Suprapubic skin (tissue), 4 donors: ENCODE measurements around the gene JUND. TPM values are rescaled to one million over a fixed set of nuclear protein-coding genes. Genes with fewer than 3 reads are reported as not detected.

Source experiments
- DNase-seq, 2 donors: peaks; one replicate each; pipeline ENCODE4 v3.0.0-alpha.2; 2019; ENCODE audit warnings: low spot score in 2 of 2
- H3K27ac ChIP-seq: fragments of 200-600 bp; sonication (generic); one replicate; pipeline ENCODE4 v1.5.1; 2019
- H3K27me3 ChIP-seq: fragments of 200-600 bp; sonication (generic); one replicate; pipeline ENCODE4 v1.5.1; 2019
- H3K36me3 ChIP-seq: fragments of 200-600 bp; sonication (generic); one replicate; pipeline ENCODE4 v1.5.1; 2019
- H3K4me1 ChIP-seq: fragments of 200-600 bp; sonication (generic); one replicate; pipeline ENCODE4 v1.5.1; 2019
- H3K4me3 ChIP-seq: fragments of 200-600 bp; sonication (generic); one replicate; pipeline ENCODE4 v1.5.1; 2019; ENCODE audit warnings: mild to moderate bottlenecking
- H3K9me3 ChIP-seq: fragments of 200-600 bp; sonication (generic); one replicate; pipeline ENCODE4 v1.5.1; 2019
- EP300 ChIP-seq: sonication (generic); formaldehyde crosslinking; IDR thresholded peaks from one replicate; pipeline ENCODE4 v1.6.1; 2017; ENCODE audit warnings: antibody characterized with exemption
- POLR2A ChIP-seq, 2 donors: fragments of 450-650 bp; IDR thresholded peaks; one replicate each; pipeline ENCODE4 v1.6.1; 2017; ENCODE audit warnings: antibody characterized with exemption in 2 of 2, mild to moderate bottlenecking in 2 of 2, moderate library complexity in 2 of 2
- POLR2AphosphoS5 ChIP-seq, 3 donors: sonication (generic); formaldehyde crosslinking; IDR thresholded peaks; one replicate each; pipeline ENCODE4 v1.6.1; 2017; ENCODE audit warnings: antibody characterized with exemption in 3 of 3
- WGBS: methylation state at CpG from one replicate; pipeline ENCODE4 v1.1.5; 2018; 5-methylcytosine and 5-hydroxymethylcytosine counted together
- total RNA-seq, 4 donors: library from RNA; depleted of rRNA; stranded (reverse); fragments of >200 nt; gene quantifications; one replicate each; pipeline ENCODE4 v1.1.0, GENCODE V29; 2016
- TF ChIP-seq, protein P1 (sequence below), 2 donors: fragments of 200-600 bp in 1 of 2; fragments of 450-650 bp in 1 of 2; sonication (generic) in 1 of 2; IDR thresholded peaks; one replicate each; pipeline ENCODE4 v1.5.1; 2016 to 2019; ENCODE audit warnings: antibody characterized with exemption in 2 of 2, mild to moderate bottlenecking in 1 of 2, moderate library complexity in 1 of 2

JUND gene
- total RNA-seq, 4 donors from 2014 or later = 330 to 579 (median 396) TPM

DNA sequence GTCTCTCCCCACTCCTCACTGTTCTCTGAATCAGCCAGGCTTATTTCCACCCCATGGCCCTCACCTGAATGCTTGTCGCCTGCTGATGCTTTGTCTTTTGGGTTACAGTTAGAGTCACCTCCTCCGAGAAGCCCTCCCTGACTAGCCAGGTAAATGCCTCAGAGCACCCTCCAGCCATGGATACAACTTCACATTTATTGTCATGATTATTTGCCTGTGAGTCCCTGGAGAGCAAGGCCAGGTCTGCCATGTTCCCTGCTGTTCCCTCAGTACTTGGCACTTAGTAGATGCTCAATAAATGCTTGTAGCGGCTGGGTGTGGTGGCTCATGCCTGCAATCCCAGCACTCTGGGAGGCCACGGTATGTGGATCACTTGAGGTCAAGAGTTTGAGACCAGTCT, 51.5 kb downstream of the JUND start:
- DNase-seq = no peak
- Histone ChIP-seq H3K4me1 (peaks cover 22% of the 10 kb centered on the region), H3K27ac (no peak overlapping the region), H3K36me3 (no peaks in the 10 kb centered on the region), H3K27me3 (peaks cover 84% of the 10 kb centered on the region), H3K9me3 (no peaks in the 10 kb centered on the region), H3K4me3 (no peak overlapping the region)
- WGBS = 85% methylated on average over 4 of the region's 4 CpGs
- no peak for TF ChIP-seq EP300
- TF ChIP-seq POLR2AphosphoS5 (IDR thresholded peaks at IDR 0.05) = no peak
- no peak for TF ChIP-seq POLR2A (IDR thresholded peaks at IDR 0.05)
- TF ChIP-seq, protein P1, sequence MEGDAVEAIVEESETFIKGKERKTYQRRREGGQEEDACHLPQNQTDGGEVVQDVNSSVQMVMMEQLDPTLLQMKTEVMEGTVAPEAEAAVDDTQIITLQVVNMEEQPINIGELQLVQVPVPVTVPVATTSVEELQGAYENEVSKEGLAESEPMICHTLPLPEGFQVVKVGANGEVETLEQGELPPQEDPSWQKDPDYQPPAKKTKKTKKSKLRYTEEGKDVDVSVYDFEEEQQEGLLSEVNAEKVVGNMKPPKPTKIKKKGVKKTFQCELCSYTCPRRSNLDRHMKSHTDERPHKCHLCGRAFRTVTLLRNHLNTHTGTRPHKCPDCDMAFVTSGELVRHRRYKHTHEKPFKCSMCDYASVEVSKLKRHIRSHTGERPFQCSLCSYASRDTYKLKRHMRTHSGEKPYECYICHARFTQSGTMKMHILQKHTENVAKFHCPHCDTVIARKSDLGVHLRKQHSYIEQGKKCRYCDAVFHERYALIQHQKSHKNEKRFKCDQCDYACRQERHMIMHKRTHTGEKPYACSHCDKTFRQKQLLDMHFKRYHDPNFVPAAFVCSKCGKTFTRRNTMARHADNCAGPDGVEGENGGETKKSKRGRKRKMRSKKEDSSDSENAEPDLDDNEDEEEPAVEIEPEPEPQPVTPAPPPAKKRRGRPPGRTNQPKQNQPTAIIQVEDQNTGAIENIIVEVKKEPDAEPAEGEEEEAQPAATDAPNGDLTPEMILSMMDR (IDR thresholded peaks at IDR 0.05) = no peak

Other genes starting within 250 kb of the JUND start
- under 1 TPM in 2 of 4 donors, not detected in 2; 0.30 to 0.87 TPM for gene IL12RB1, start 194.7 kb downstream of the JUND start, total RNA-seq
- 10 to 100 TPM; 13.4 to 29.7 (median 20.0) TPM for gene MAST3, start 183.8 kb downstream of the JUND start, total RNA-seq
- gene PIK3R2, start 128.5 kb downstream of the JUND start, total RNA-seq = 10 to 100 TPM; 14.1 to 25.9 (median 19.5) TPM
- gene IFI30, start 107.8 kb downstream of the JUND start, total RNA-seq = 10 to 100 TPM; 13.4 to 37.2 (median 35.1) TPM
- 10 to 100 TPM in 3 of 4 donors, 1 to 10 TPM in 1; 4.8 to 27.2 (median 14.7) TPM for gene MPV17L2, start 88.4 kb downstream of the JUND start, total RNA-seq
- 1 to 10 TPM; 1.9 to 5.3 (median 1.9) TPM for gene RAB3A, start 77.6 kb downstream of the JUND start, total RNA-seq
- 1 to 10 TPM in 1 of 4 donors, under 1 TPM in 1, not detected in 2; 0.47 to 2.0 TPM for gene PDE4C, start 55.2 kb downstream of the JUND start, total RNA-seq
- gene IQCN, start 7.2 kb downstream of the JUND start, total RNA-seq = 10 to 100 TPM in 3 of 4 donors, 1 to 10 TPM in 1; 8.1 to 27.6 (median 13.6) TPM
- gene LSM4, start 41.5 kb upstream of the JUND start, total RNA-seq = 100 to 1,000 TPM in 2 of 4 donors, 10 to 100 TPM in 2; 53.1 to 115 (median 103) TPM
- gene PGPEP1, start 59.0 kb upstream of the JUND start, total RNA-seq = 1 to 10 TPM; 4.6 to 8.0 (median 7.6) TPM
- under 1 TPM in 3 of 4 donors, not detected in 1; 0.57 to 0.89 (median 0.86) TPM for gene GDF15, start 104.5 kb upstream of the JUND start, total RNA-seq
- gene LRRC25, start 116.0 kb upstream of the JUND start, total RNA-seq = under 1 TPM in 3 of 4 donors, not detected in 1; 0.59 to 0.79 (median 0.73) TPM
- gene SSBP4, start 137.8 kb upstream of the JUND start, total RNA-seq = 10 to 100 TPM; 18.1 to 30.5 (median 27.4) TPM
- gene ISYNA1, start 156.5 kb upstream of the JUND start, total RNA-seq = 10 to 100 TPM in 3 of 4 donors, 1 to 10 TPM in 1; 7.9 to 27.6 (median 21.0) TPM
- gene ELL, start 240.4 kb upstream of the JUND start, total RNA-seq = 10 to 100 TPM; 27.0 to 59.5 (median 36.9) TPM